ENCODE measurements around the gene ICE1.

ICE1 gene

GRCh38 chr5:5539590-5539989 lies 117.1 kb downstream of the ICE1 start:
- no peak for DNase-seq
